GM10248 (cell line): ENCODE results near the gene TTC6.

Source experiments
- CTCF ChIA-PET: fragments of 300-600 bp; sonication (Branson Sonifier 250); formaldehyde crosslinking; extraction: SDS; loops from one replicate; lab custom pipeline; 2021; ENCODE audit warnings: antibody characterized with exemption; lab: Yijun Ruan, JAX
- POLR2A ChIA-PET: fragments of 350-650 bp; sonication (Branson Sonifier 250); formaldehyde crosslinking; extraction: SDS; loops from one replicate; lab custom pipeline; 2020; ENCODE audit warnings: antibody characterized with exemption; lab: Yijun Ruan, JAX
- DNase-seq: peaks from one replicate; pipeline ENCODE4 v3.0.0; 2012; ENCODE audit errors: extremely low spot score
- CTCF ChIP-seq: IDR thresholded peaks from 2 replicates; pipeline ENCODE4 v1.5.1; 2012; ENCODE audit warnings: mild to moderate bottlenecking, low read depth; ENCODE audit errors: extremely low read depth, missing control alignments, control extremely low read depth

The TTC6 gene

GRCh38 chr14:37592482-37593408 lies 2.7 kb upstream of the TTC6 start:
- DNase-seq: no peak
- TF ChIP-seq CTCF: no peak
- ChIA-PET CTCF (no interaction called here), POLR2A (no interaction called here)

DNA sequence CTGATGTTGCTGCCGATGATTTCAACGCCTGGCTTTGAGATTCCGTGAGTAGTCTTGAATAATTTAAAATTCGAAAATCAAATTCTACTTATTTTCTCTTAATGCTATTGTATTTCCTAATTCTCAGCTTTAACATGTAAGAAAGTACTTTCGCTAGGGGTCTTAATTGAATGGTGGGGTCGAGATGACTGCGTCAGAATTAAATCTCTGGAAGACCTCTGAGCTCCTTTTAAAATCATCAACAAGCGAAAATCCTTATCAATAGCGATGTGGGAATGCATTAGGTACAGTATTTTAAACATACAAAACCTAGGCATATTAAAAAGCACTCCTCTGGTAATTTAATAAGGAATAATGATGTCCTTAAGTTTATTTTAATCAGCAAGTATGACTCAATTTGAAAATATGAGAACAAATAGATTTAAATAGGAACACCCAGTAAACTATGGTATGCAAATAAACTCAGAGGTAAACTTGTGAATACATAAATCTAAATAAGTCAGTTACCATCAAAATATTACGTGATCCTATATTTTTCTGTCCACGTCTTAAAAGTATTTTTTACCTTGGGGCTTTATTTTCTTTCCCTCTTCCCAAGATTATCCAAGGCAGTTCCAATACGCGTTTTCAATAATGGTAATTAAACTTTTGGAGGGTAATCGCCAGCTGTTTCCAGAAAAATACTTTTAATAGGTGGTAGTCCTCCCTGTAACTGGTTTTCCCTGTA lies 1.8 kb upstream of the TTC6 start:
- CTCF ChIA-PET: no interaction called here
- POLR2A ChIA-PET: no interaction called here
- TF ChIP-seq CTCF: no peak
- no peak for DNase-seq

DNA sequence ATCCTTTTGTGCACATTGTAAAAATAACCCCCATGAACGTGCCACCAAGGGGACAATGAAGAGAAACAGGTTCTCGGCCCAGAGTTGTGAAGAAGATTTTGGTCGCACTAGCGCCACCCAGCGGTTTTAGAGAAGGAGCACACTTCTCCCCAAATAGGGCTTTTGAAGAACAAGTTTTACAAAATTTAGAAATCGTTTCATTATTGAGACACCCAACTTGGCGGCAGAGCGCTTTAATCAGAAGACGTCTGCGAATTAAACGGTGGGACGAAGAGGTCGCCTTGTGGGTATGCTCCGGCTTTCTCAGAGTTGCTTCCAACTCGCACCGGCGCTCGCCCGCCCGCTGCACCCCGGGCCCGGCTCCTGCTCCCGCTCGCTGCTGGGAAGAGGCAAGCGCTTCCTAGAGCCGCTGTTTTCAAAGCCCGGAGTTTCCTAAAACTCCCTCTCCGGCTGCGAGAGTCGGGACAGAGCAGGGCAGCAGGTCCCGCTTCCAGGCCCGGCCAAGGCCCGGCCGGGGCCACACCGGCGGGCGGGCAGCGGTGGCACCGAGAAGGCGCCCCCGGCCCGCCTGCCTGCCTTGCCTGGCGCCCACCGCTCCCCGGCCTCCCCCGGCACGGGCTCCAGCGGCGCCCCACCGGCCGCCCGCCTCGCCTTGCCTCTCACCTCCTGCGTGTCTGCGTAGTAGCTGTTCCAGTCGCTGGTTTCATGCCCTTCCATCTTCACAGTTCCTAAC lies 1.0 kb upstream of the TTC6 start:
- DNase-seq: no peak
- ChIA-PET CTCF (no interaction called here), POLR2A (no interaction called here)
- TF ChIP-seq CTCF: no peak

- DNase-seq: no peak
- ChIA-PET CTCF (no interaction called here), POLR2A (no interaction called here)
- TF ChIP-seq CTCF: no peak
These were observed 586 bp downstream of the TTC6 start for GRCh38 chr14:37595809-37596621.

- no peak for DNase-seq
- ChIA-PET CTCF (no interaction called here), POLR2A (no interaction called here)
- TF ChIP-seq CTCF: no peak
These were observed 1.5 kb downstream of the TTC6 start for GRCh38 chr14:37596790-37597472.

GRCh38 chr14:37597538-37597913 lies 2.1 kb downstream of the TTC6 start:
- no peak for TF ChIP-seq CTCF
- no peak for DNase-seq
- CTCF ChIA-PET: no interaction called here
- POLR2A ChIA-PET: no interaction called here
